ENCODE results near the gene TMEM51. TPM values are rescaled to one million over a fixed set of nuclear protein-coding genes. Genes with fewer than 3 reads are reported as not detected.

Gene TMEM51
- total and polyA plus RNA-seq, 2 of the 13 experiments (the other 11 are each of a cell fraction or from before 2014, with no cell fraction given): 12.2 to 22.3 TPM

DNA sequence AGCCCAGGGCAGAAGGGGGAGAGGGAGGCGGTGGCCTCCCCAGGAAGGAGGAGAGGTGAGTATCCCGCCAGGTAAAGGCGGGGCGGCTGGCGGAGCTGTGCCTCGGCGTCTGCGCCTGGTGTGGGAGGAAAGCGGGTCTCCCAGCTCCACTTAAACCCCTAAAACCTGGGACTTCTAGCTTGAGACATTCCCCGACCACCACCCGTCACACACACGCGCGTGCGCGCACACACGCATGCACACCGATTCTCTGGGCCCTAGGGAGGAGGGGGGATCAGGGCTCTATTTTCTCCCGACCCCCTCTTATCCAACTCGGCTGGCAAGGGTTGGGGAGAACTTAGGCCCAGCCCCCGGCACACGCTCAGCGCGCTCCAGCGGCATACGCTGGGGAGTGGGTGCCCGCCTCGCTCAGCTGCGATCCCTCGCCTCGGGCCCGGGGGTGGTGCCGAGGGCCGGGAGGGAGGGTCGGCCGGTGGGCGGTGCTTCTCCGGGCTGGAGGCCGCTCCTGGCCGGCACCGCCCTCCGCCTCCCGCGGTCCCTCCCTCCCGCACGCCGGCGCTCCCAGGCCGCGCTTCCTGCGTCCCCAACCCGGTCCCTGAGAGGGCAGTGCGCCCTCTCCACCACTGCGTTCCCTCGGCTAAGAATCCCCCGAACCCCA lies at the start of gene TMEM51 (continued):
- peak; percentile 72; the same call in 1 of the 2 replicates for TF ChIP-seq ZNF747 (CRISPR knock-in tag; IDR thresholded peaks at IDR 0.05; ENCODE audit: borderline replicate concordance)
- peak; percentile 11; the same call in 1 of the 2 replicates for TF ChIP-seq NCOA2 (CRISPR knock-in tag; IDR thresholded peaks at IDR 0.05)
- TF ChIP-seq XRCC5 (optimal IDR thresholded peaks at IDR 0.05; ENCODE audit: low read length): peak; percentile 20
- 0 out of 2 replicates have a peak, but pooled peaks have one; percentile 24 for TF ChIP-seq ZBTB7B (CRISPR knock-in tag; IDR thresholded peaks at IDR 0.05)
- TF ChIP-seq, protein P1, sequence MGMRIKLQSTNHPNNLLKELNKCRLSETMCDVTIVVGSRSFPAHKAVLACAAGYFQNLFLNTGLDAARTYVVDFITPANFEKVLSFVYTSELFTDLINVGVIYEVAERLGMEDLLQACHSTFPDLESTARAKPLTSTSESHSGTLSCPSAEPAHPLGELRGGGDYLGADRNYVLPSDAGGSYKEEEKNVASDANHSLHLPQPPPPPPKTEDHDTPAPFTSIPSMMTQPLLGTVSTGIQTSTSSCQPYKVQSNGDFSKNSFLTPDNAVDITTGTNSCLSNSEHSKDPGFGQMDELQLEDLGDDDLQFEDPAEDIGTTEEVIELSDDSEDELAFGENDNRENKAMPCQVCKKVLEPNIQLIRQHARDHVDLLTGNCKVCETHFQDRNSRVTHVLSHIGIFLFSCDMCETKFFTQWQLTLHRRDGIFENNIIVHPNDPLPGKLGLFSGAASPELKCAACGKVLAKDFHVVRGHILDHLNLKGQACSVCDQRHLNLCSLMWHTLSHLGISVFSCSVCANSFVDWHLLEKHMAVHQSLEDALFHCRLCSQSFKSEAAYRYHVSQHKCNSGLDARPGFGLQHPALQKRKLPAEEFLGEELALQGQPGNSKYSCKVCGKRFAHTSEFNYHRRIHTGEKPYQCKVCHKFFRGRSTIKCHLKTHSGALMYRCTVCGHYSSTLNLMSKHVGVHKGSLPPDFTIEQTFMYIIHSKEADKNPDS (CRISPR knock-in tag; IDR thresholded peaks at IDR 0.05): 0 out of 2 replicates have a peak, but pooled peaks have one; percentile 50
- TF ChIP-seq KDM4B (CRISPR knock-in tag; IDR thresholded peaks at IDR 0.05): no peak
- TF ChIP-seq MXI1 (IDR thresholded peaks at IDR 0.05; ENCODE audit: borderline replicate concordance, low read depth, low read length): peak; percentile 40; the same call in 1 of the 3 replicates
- no peak for TF ChIP-seq ZNF703 (CRISPR knock-in tag; IDR thresholded peaks at IDR 0.05; ENCODE audit: borderline replicate concordance)
- TF ChIP-seq ZNF879 (CRISPR knock-in tag; IDR thresholded peaks at IDR 0.05): no peak
- TF ChIP-seq SALL2 (CRISPR knock-in tag; IDR thresholded peaks at IDR 0.05): peak; percentile 11; the same call in 1 of the 2 replicates
- TF ChIP-seq, protein P2, sequence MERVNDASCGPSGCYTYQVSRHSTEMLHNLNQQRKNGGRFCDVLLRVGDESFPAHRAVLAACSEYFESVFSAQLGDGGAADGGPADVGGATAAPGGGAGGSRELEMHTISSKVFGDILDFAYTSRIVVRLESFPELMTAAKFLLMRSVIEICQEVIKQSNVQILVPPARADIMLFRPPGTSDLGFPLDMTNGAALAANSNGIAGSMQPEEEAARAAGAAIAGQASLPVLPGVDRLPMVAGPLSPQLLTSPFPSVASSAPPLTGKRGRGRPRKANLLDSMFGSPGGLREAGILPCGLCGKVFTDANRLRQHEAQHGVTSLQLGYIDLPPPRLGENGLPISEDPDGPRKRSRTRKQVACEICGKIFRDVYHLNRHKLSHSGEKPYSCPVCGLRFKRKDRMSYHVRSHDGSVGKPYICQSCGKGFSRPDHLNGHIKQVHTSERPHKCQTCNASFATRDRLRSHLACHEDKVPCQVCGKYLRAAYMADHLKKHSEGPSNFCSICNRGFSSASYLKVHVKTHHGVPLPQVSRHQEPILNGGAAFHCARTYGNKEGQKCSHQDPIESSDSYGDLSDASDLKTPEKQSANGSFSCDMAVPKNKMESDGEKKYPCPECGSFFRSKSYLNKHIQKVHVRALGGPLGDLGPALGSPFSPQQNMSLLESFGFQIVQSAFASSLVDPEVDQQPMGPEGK (CRISPR knock-in tag; IDR thresholded peaks at IDR 0.05): 0 out of 2 replicates have a peak, but pooled peaks have one; percentile 33
- TF ChIP-seq ZEB1 (IDR thresholded peaks at IDR 0.05; ENCODE audit: insufficient replicate concordance, low read depth): peak; percentile 52
- peak; percentile 73 for TF ChIP-seq AKAP8 (CRISPR knock-in tag; IDR thresholded peaks at IDR 0.05)
- TF ChIP-seq SRSF1 (optimal IDR thresholded peaks at IDR 0.05; ENCODE audit: low read depth, low read length): peak; percentile 42
- 0 out of 2 replicates have a peak, but pooled peaks have one; percentile 3 for TF ChIP-seq MAF1 (CRISPR knock-in tag; IDR thresholded peaks at IDR 0.05; ENCODE audit: borderline replicate concordance)
- TF ChIP-seq ZBTB38 (CRISPR knock-in tag; IDR thresholded peaks at IDR 0.05): no peak; the same call in 1 of the 2 replicates
- peak; percentile 12; the same call in 1 of the 2 replicates for TF ChIP-seq ELF3 (CRISPR knock-in tag; IDR thresholded peaks at IDR 0.05)
- no peak for TF ChIP-seq NR3C1 (CRISPR knock-in tag; IDR thresholded peaks at IDR 0.05)
- TF ChIP-seq, protein P3, sequence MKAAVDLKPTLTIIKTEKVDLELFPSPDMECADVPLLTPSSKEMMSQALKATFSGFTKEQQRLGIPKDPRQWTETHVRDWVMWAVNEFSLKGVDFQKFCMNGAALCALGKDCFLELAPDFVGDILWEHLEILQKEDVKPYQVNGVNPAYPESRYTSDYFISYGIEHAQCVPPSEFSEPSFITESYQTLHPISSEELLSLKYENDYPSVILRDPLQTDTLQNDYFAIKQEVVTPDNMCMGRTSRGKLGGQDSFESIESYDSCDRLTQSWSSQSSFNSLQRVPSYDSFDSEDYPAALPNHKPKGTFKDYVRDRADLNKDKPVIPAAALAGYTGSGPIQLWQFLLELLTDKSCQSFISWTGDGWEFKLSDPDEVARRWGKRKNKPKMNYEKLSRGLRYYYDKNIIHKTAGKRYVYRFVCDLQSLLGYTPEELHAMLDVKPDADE (CRISPR knock-in tag; IDR thresholded peaks at IDR 0.05): no peak
- no peak for TF ChIP-seq ZNF674 (CRISPR knock-in tag; IDR thresholded peaks at IDR 0.05; ENCODE audit: low read depth)
- 0 out of 2 replicates have a peak, but pooled peaks have one; percentile 23 for TF ChIP-seq THAP11 (CRISPR knock-in tag; IDR thresholded peaks at IDR 0.05)
- TF ChIP-seq RBFOX2 (IDR thresholded peaks at IDR 0.05; ENCODE audit: low read depth, low read length): peak; percentile 75
- TF ChIP-seq, protein P4, sequence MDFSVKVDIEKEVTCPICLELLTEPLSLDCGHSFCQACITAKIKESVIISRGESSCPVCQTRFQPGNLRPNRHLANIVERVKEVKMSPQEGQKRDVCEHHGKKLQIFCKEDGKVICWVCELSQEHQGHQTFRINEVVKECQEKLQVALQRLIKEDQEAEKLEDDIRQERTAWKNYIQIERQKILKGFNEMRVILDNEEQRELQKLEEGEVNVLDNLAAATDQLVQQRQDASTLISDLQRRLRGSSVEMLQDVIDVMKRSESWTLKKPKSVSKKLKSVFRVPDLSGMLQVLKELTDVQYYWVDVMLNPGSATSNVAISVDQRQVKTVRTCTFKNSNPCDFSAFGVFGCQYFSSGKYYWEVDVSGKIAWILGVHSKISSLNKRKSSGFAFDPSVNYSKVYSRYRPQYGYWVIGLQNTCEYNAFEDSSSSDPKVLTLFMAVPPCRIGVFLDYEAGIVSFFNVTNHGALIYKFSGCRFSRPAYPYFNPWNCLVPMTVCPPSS (IDR thresholded peaks at IDR 0.05): no peak
- TF ChIP-seq ZIK1 (CRISPR knock-in tag; IDR thresholded peaks at IDR 0.05; ENCODE audit: borderline replicate concordance, low read depth): no peak
- no peak for TF ChIP-seq ZNF44 (CRISPR knock-in tag; IDR thresholded peaks at IDR 0.05)
